NCI-H748 (cell line): Measurements from ENCODE around the gene TAPT1.
A peak's percentile ranks its signal among the peaks of the same experiment; 100 is the strongest.

Source experiments
- DNase-seq: peaks from one replicate; lab custom pipeline; 2025; ENCODE audit not compliant: unreplicated experiment; lab: John Stamatoyannopoulos, UW

Gene TAPT1

DNA sequence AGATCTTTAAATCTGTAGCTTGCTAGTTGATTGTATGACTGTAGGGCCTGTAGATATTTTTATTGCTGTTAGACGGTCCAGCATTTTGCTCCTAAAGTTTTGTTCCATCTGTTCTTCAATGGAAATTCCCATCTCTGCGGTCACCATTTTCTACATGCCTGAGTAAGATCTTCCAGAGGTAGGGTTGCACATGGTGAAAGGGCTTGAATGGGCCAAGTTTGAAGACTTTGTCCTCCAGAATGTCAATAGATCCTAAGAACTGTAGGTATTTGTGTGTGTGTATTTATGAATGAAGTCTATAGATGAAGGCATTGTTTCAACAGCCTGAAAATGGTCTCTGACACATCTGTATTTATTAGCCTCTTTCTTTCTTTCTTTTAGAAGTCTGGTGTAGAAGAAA is 22.3 kb upstream of the TAPT1 start:
- DNase-seq, result no peak

DNA sequence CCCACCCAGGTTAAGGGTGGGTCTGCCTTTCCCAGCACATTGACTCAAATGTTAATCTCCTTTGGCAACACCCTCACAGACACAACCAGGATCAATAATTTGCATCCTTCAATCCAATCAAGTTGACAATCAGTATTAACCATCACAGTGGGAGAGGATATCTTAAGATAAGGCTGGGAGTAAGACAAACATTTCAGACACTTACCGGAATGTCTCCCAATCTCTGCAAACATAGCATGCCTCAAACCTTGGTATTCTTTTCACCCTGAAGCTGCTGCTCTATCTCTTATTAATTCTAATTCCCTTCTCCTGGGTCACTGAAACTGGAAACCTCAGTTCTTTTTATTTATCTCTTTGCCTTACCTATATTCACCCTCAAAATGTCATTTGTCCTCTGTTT is 19.0 kb upstream of the TAPT1 start:
- DNase-seq, result no peak

DNA sequence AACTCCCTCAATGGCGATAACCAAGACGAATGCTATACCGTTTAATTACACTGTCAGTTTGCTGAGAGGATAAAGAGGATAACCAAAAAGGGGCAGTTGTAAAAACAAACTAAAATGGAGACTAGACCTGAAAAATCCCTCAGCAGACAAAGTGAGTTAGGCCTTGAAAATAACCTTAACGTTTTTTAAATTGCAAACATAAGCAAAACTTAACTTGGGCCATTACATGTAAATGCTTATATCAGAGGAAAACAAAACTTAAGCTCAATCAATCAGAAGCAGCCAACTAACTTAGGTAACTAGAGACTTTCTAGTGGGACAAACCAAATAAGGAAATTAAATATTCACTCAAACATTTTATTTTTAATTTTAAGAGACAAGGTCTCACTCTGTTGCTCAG is 17.0 kb upstream of the TAPT1 start:
- DNase-seq, result no peak

DNA sequence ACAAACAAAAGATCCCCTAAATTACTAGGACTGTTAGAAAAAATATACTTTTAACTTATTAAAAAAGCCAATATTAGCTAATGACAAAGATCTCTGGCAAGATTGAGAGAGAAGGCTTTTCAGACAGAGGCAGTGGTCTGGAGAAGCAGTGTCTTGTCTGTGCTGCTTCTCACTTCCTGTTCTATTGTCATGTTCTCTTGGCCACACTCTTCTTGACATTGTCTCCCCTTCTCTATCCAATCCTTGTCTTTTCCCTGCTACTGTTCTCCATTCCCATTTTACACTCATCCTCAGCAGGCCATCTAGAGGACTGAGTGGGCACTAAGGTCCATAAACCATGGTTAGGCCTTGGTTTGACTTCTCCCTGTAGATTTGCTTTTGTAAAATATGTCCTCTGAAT is 14.0 kb upstream of the TAPT1 start:
- no peak for DNase-seq

DNA sequence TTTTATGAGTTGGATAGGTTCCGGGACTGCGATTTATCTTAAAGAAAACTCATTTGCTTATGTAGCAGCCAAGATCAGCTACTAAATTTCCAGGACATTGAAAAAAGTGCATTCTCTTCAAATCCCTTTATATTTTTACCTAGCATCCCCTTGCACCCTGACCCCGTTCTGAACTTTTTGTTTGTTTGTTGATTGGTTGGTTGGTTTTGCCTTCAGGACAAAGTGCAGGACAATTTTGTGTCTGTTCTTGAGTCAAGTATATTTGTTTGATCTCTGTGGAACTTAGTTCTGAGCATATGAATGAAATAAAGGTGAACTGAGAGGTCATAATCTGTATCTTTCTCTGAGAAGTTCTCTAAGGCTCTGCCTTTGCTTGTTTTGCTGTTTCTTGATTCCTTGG is 12.8 kb upstream of the TAPT1 start:
- no peak for DNase-seq

DNA sequence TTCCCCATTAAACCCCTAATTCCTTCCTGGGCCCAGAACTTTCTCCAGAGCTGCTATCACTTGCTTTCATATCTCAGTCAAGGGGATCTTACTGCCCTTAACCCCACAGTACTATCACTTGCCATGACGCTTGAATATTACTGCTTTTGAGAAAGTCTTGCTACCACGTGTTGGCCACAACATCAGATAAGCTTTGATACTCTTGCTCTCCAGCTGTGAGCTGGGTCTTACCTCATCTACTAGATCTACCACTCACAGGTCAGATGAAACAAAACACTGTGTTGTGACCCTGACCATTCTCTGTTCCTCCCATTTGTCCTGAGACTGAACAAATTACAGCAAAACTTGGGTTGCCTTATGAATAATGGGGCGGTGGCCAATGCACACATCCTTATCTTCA is 12.1 kb upstream of the TAPT1 start:
- no peak for DNase-seq

DNA sequence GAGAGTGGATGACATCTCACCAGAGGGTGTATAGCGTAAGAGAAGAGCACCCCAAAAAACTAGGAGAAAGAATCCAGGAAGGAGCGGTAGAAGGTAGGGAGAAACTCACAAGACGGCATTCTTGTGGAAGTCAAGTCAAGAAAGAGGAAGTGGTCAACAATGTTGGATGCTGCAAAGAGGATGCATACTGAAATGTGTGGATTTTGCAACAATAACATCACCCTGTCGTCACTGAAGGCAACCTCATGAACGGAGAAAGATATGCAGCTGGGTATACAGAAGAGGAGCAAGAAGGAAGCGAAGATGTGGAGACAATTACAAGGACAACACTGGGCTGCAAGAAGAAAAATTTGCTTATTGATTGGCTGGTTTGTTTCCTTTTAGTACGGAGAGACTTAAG is 11.4 kb upstream of the TAPT1 start:
- no peak for DNase-seq

DNA sequence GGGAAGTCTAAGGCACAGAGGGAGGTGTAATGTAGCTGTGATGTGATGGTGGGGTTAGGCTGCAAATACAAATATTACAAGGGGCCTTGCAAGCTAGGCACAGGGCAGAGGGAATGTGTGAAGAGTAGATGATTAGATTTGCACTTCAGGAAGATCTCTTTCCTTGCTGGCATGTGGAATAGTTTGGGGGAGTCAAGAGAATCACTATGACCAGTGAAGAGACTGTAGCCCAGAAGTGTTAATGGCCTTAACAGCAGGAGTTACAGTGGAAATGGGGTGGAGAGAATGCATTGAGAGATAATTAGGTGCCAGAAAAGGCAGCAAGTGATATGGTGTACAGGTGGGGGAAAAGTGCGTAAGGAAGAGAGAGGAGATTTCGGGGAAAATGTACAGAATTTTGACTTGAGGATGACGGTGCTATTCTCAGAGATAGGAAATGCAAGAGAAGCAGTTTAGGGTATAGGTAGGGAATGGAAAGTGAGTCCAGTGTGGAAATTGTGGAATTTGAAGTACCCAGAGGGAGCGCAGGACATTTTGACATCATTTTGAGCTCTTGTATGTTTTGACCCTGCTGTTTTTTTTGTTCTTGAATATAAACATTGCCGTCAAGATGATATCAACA is 10.2 kb upstream of the TAPT1 start:
- no peak for DNase-seq

DNA sequence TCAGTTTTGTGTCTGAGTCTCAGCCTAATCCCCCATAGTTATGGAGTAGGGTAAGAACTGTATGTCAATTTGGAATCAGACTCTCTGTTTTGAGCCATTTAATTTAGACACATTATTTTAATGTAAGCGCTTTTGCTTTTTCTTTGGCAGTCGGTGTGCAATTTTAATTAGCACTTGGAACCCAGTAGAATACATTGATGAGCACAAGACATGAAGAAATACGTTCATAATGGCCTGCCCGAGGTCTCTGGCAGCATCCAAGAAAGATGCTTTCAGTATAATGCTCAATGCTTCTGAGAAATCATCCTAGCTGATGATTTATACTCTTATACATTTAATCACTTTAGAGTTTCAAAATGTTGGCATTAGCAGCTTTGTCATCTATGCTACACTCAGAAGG is 8.9 kb upstream of the TAPT1 start:
- no peak for DNase-seq

DNA sequence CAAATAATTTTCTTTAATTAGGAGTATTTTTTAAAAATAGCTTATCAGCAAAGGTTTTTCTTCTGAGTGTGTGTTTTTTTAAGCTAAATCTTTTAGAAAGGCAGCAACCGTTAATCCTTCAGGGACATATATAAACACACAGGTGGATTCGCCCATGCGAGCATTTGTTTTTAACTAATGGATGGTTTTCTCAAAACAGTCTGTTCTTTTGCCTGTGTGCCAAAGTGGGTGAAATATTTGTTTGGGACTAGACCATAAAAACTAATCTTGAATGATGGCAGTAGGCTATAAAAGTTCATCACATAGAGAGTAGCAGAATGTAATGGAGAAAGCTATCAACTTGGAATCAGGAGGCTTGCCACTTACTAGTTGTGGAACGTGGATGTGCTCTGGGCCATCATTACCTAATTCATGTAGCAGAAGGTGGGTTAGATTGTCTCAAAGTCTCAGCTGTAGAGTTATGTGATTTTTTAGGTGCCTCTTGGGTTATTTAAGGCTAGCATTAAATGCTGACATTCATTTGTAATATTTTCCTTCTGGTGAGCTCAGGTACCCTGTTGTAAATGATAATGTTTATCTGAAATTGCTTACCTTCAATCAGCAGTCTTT is 7.4 kb upstream of the TAPT1 start:
- no peak for DNase-seq

DNA sequence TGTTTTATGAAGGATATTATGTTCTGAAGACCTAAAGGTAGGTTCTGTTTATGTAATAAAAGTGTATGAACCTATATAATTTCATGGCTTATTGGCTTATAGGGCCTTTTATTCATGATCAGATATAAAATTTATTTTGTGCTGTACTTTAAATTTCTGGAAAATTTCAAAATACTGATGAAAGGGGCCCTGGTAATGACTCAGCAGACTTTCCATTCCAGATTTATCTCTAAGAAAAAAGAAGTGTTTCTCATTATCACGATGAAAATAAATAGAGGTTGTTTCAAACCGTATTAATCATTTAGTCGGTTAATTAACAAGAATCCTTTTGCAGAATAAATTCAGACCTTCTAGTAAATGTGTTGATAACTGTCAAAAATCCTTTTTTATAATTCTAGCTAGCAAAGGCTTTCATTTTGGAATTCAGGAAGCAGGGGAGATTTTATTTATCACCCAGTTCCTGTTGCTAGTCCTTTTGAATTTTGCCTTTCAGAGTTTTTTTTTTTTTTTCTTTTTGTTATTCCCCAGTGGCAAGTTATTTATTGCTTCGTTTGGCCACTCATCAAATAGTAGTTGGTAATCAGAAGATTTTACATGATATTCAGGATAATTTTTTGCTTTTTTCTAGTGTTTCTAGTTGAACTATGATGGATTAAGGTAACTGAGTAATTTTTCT is 5.4 kb upstream of the TAPT1 start:
- no peak for DNase-seq

DNA sequence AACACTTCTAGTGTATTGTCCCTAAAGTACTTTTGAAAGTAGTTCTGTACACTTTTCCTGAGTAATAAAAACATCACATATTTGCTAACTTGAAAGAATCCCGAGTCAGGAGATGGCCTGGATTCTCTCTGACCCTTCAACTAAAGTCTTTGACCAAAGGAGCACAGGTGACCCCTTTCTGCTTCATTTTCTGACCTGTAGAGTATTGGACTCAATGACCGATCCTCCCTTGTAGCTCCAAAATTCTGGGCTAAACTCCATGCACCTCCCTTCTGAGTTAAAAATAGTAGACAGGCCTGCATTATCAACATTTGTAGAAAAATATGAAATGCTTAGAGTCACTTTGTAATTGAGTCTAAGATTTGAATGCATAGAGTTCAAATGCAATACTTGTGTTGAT is 4.0 kb upstream of the TAPT1 start:
- no peak for DNase-seq

DNA sequence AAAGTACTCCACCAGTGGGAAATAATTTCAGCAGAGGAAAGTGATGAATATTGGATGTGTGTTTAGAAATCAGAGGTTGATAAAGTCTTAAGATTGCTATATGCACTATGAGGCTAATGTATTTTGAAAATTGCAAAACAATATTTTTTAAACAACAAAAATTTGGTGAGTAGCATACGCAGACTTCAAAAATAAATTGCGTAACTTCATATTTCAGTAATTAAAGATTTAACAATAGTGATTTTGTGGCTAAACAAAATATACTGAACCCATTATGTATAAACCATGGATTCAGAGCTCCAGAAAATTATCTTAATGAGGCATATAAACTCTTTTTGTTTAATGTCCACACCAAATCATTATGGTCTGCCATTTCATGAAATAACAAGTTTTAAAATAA is 3.3 kb upstream of the TAPT1 start:
- no peak for DNase-seq

DNA sequence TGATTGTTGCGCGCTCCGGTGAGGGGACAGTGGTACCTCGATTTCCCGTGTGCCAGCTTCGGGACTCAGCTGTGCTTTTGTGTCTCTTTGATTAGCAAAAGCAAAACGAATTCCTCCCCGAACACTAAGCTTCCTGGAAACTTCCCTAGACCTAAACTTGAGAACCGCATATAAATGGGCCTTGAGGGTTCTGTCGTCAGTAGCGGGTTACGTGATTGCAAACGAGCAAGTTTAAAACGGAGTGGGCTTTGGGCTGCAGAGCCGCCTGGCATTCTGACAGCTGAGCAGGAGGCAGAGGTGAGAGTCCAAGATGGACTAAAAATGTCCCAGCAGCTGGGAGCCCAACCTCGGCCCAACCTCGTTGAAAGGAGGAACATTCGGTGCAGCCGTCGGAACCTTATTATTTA is 1.2 kb upstream of the TAPT1 start:
- peak; percentile 26 for DNase-seq

DNA sequence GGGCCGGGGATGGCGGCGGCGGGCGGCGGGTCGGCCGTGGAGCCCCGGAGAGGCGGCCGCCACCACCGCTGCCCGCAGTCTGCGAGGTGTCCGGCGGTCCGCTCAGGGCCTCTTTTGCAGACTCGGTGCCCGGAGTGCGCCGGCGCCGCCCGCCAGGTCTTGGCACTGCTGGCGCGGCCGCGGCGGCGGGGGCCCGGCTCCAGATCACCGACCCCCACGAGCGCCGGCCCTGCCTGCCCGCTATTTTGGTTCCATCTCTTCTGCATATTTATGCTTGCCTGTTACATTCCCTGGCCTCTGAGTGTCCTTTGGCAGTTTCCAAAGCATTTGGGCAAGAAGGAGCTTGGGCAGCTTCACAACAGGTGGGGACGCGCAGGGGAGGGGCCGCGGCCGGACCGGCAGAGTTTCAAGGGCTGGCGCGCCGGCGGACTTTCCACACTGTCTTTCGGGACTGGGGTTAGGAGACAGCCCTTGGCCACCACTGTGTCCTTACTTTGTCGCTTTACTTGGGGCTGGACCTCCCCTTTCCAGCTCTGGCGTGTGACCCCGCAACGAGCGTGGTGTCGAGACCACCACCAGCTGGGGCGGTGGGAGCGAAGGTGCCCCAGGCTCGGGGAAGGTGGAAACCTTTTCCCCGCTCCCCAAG is 668 bp upstream of the TAPT1 start:
- peak; percentile 60 for DNase-seq

DNA sequence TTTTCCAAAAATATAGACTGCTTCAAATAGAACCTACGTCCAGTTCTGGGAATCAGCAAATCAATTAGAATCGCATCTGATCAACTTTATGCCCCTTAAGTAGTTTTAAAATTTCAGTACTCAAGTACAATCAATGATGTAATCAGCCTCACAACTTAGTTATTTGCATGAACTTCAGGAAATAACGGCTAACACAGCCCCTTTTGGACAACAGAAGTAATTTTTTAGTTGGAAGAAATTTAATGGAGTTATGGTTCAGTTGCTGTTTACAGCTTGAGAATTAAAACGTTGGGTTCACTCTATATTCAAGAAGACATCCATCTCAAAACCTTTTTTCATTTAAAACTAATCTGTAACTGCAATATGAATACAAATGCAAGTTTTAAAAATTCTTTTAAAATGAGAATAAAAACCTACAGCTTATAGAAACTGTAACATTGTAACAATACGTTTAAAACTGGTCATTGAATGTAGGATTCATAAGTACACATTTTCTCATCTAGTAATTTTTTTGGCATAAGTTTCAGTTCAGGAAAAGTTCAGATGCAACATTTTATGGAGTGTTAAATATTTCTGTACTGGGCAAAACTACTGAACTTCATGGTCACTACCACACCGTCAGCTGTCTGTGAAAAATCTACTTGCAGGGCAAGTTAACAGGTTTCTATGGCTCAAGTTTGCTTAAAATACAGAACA is 956 bp downstream of the TAPT1 start:
- no peak for DNase-seq

DNA sequence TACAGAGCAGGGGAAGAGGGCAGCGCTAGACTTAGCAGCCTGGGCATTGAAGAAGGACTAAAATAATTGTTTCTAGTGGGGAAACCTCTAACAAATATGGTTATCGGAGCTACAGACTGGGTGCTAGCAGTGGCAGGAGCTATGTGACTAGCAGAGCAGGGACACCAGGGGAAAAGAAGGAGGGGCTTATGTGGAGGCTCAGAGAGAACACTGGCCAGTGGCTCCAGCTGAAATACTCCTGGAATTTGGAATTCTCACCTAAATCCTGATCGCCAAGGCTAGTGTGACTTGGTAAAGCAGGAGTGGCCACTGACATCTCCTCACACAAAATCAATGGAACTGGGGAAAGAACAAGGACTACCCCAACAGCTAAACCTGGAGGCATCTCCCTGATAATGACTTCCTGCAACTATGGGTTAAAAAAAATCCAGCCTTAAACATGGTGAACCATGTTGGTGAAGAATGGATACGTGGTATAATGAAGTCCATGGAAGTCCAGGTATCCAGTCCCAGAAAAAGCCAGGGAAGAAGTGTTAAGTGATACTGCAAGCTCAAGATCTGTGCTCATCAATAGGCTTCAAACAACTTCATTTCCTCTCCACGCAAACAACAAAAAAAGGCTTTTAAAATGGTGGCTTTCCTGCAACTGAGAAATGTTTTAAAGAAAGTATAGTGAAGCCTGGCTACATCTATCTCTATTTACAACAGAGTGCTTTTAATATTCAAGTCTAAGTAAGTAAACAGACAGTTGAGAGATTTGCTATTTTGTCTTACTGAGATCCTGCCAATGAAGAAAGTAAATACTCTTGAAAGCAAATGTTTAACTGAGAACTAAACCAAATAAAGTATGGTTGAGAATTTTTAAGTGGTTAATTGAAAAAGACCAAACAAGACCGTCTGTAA is 1.8 kb downstream of the TAPT1 start:
- no peak for DNase-seq

DNA sequence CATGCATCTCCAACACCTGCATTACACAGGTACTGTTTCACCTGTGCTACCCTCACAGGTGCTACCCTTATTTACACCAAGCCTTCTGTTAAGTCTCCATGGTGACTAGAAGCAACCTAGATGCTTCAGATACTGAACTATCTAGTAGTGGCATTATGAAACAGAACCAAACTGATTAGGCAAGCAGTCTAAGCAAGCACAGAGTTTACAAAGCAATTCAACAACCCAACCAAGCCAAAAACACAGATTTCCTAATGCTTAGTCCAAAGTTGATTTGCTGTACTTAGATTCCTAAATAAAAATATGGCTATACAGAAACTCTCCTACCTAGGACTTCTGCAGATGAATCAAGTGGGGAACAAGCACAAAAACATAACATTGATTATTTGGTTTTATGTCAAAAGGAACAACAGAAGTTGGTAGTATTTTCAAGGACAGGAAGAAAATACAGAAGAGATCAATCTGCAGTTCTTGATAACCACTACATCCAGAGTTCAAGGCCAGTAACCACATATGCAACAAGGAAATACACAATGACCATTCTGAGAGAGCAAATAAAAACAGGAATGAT is 3.2 kb downstream of the TAPT1 start:
- DNase-seq, result peak; percentile 70

DNA sequence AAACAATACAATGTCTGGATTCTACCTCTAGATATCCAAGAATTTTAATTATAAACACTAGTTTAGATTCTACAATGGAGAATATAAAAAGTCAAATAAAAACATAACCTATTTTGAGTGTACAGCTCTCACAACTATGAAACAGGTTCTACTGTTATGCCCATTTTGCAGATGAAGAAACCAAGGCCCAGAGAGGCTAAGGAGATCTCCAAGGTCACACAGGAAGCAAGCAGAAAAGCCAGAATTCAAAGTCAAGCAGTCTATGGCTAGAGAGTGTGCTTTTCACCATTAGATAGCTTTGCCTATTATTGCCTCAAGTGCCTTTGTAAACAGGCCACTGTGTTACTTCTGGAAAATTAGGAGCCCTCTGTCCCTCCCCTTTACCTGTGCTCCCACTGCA is 7.3 kb downstream of the TAPT1 start:
- no peak for DNase-seq

DNA sequence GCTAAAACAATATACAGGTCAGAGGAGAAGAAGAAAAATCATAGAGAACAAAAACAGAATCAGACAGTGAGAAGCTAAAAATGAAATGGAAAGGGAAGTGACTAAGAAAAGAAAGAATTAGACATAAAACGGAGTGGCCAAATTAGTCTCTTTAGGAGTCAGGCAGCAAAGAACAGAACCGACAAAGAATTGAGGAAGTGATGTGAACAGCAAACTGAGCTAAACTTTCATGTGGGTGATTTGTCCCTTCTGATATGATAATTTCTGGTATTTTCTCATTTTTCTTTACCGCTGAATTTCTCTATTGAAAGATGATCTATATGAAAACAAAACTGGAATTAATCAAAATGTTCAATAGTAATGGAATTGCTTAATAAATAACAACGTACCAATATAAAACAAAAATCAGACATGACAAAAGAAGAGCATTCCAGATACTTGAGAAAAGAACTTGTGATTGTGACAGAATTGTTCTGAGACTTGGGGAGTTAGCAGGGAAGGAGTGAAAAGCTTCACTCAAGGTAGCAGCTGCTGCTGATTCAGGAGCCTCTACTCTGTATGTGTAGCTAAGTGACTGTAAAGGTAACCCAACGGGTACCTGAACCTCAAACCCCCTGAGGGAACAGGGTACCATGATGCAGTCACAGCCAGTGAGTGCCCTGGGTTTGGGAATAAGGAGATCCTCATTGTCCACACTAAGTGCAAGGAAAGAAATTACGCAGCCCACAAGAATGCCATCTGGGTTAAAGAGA is 8.8 kb downstream of the TAPT1 start:
- DNase-seq, result no peak
